NB4 (cell line): ENCODE results near the gene FOXRED1.
"Not testable (repeated sequence)": the region's sequence is repeated elsewhere in the genome, so short reads cannot be mapped to it uniquely, and the experiment has no call there.

Experiments
- DNase-seq: peaks from one replicate; pipeline ENCODE4 v3.0.0; 2010; ENCODE audit warnings: low read depth
- H3K4me3 ChIP-seq: one replicate; pipeline ENCODE4 v1.5.1; 2011; ENCODE audit warnings: mild to moderate bottlenecking, low read depth, low read length, moderate library complexity
- MYC ChIP-seq: IDR thresholded peaks from 2 replicates; pipeline ENCODE4 v1.6.1; 2011; ENCODE audit warnings: low read depth, low read length
- POLR2A ChIP-seq: IDR thresholded peaks from 2 replicates; pipeline ENCODE4 v1.6.1; 2011; ENCODE audit warnings: mild to moderate bottlenecking; ENCODE audit not compliant: insufficient read length; ENCODE audit errors: extremely low read depth
- TF ChIP-seq, protein P1 (sequence below): IDR thresholded peaks from 2 replicates; pipeline ENCODE4 v1.6.1; 2011; ENCODE audit warnings: low read depth, low read length
- TF ChIP-seq, protein P2 (sequence below): IDR thresholded peaks from one replicate; pipeline ENCODE4 v1.5.1; 2012; ENCODE audit warnings: low read depth, low read length

The FOXRED1 gene

GRCh38 chr11:126254819-126255218 lies 14.1 kb upstream of the FOXRED1 start:
- DNase-seq = no peak
- TF ChIP-seq POLR2A (no peak), MYC (no peak)
- TF ChIP-seq, protein P1, sequence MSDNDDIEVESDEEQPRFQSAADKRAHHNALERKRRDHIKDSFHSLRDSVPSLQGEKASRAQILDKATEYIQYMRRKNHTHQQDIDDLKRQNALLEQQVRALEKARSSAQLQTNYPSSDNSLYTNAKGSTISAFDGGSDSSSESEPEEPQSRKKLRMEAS = no peak
- TF ChIP-seq, protein P2, sequence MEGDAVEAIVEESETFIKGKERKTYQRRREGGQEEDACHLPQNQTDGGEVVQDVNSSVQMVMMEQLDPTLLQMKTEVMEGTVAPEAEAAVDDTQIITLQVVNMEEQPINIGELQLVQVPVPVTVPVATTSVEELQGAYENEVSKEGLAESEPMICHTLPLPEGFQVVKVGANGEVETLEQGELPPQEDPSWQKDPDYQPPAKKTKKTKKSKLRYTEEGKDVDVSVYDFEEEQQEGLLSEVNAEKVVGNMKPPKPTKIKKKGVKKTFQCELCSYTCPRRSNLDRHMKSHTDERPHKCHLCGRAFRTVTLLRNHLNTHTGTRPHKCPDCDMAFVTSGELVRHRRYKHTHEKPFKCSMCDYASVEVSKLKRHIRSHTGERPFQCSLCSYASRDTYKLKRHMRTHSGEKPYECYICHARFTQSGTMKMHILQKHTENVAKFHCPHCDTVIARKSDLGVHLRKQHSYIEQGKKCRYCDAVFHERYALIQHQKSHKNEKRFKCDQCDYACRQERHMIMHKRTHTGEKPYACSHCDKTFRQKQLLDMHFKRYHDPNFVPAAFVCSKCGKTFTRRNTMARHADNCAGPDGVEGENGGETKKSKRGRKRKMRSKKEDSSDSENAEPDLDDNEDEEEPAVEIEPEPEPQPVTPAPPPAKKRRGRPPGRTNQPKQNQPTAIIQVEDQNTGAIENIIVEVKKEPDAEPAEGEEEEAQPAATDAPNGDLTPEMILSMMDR = no peak

GRCh38 chr11:126255507-126255906 lies 13.4 kb upstream of the FOXRED1 start:
- not testable (repeated sequence) for DNase-seq, H3K4me3 ChIP-seq

More at GRCh38 chr11:126254819-126255218, 14.1 kb upstream of the FOXRED1 start:
- no peak overlapping the region for H3K4me3 ChIP-seq

GRCh38 chr11:126256216-126256615 lies 12.7 kb upstream of the FOXRED1 start:
- TF ChIP-seq, protein P1 = no peak
- no peak for TF ChIP-seq POLR2A
- TF ChIP-seq, protein P2 = no peak
- TF ChIP-seq MYC = no peak
- H3K4me3 ChIP-seq = no peak overlapping the region
- DNase-seq = no peak

GRCh38 chr11:126257144-126257543 lies 11.8 kb upstream of the FOXRED1 start:
- TF ChIP-seq POLR2A (no peak), MYC (no peak)

GRCh38 chr11:126257764-126258163 lies 11.2 kb upstream of the FOXRED1 start:
- no peak overlapping the region for H3K4me3 ChIP-seq
- TF ChIP-seq MYC (no peak), POLR2A (no peak)
- TF ChIP-seq, protein P1 = no peak
- TF ChIP-seq, protein P2 = no peak
- no peak for DNase-seq

More at GRCh38 chr11:126257144-126257543, 11.8 kb upstream of the FOXRED1 start:
- no peak for DNase-seq
- H3K4me3 ChIP-seq = no peak overlapping the region

DNA sequence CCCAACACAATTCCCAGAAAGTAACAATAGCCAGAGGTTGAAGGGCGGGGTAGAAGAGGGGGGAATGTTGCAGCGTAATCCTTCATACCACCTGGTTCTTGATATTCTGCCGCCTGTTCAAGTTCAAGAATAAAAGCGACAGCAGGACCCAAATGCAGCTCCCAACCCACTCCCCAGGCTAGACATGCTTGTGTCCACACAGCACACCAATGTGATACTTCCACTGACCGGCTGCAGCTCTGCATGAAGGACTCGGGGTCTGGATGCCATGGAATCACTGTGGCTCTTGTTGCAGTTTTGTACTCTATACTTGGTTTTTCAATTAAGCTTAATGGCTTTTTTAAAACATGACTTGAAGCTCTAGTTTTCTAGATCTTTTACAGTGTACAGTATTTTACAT lies 6.7 kb upstream of the FOXRED1 start:
- no peak overlapping the region for H3K4me3 ChIP-seq
- TF ChIP-seq POLR2A (no peak), MYC (no peak)
- TF ChIP-seq, protein P1 = no peak
- DNase-seq = no peak

DNA sequence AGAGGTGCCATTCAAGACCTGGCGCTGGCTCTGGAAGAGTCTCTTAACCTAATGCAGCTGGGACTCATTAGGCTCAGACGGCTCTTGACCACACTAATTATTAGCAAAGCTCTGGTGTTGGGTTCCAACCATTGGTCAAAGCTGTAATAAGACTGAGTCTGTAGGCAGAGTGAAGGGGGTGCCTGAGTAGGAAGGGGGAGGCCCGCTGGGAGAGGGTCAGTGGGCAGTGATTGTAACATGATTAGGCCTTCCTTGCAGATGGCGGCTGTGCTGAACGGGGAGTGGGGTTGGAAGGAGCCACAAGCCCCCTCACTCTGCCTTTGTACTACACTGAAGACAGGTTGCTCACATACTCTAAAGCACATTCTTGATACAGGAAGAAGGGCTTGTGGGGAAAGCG lies 5.5 kb upstream of the FOXRED1 start:
- DNase-seq = no peak
- no peak overlapping the region for H3K4me3 ChIP-seq

More for the DNA sequence above, 5.5 kb upstream of the FOXRED1 start:
- TF ChIP-seq, protein P2 = no peak
- TF ChIP-seq, protein P1 = no peak
- no peak for TF ChIP-seq POLR2A
- no peak for TF ChIP-seq MYC
